Epithelial cell of prostate (primary cell): ENCODE data around the gene COQ2.
"Not testable (repeated sequence)": the region's sequence is repeated elsewhere in the genome, so short reads cannot be mapped to it uniquely, and the experiment has no call there.

Source experiments
- DNase-seq: peaks from one replicate; pipeline ENCODE4 v3.0.0-alpha.2; 2011; ENCODE audit warnings: low read depth, low spot score
- H3K27ac ChIP-seq: fragments of 450-650 bp; 2 replicates; pipeline ENCODE4 v1.5.1; 2017; ENCODE audit warnings: mild to moderate bottlenecking

Gene COQ2, protein sequence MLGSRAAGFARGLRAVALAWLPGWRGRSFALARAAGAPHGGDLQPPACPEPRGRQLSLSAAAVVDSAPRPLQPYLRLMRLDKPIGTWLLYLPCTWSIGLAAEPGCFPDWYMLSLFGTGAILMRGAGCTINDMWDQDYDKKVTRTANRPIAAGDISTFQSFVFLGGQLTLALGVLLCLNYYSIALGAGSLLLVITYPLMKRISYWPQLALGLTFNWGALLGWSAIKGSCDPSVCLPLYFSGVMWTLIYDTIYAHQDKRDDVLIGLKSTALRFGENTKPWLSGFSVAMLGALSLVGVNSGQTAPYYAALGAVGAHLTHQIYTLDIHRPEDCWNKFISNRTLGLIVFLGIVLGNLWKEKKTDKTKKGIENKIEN

DNA sequence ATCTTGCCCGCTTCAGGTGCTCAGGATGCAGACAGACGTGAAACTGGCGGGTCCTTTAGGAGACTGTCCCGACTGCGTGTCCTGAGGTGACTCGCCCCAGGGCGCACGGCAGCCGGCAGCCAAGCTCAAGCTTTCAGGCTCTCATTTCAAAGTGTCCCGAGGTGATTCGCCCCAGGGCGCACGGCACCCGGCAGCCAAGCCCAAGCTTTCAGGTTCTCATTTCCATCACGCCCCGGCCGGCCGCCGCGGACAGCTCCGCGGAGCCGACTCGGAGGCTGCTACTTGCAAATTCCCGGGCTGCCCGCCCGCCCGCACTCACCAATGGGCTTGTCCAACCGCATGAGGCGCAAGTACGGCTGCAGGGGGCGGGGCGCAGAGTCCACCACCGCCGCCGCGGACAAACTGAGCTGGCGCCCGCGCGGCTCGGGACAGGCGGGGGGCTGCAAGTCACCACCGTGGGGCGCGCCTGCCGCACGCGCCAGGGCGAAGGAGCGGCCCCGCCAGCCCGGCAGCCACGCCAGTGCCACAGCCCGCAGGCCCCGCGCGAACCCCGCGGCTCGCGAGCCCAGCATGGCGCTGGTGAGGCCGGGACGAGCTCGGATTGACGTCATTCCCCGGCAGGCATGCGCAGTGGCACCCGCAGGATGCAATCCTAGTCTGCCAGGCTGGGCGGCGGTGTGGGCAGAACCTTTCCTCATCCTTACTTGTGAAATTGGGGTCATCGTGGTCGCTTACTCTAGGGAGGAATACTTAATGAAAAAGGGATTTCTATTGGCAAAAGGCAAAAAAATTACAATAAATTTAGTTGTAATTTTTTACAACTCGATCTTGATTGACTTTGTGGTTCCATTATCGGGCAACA, at the start of gene COQ2:
Gene COQ2 (minus strand): TSS at position 606 of the 862 bp plus-strand sequence. CDS start 34 bp downstream, at position 572.
- peak within 1 kb of the TSS; percentile 80 for H3K27ac ChIP-seq
- peak; percentile 66 for DNase-seq

DNA sequence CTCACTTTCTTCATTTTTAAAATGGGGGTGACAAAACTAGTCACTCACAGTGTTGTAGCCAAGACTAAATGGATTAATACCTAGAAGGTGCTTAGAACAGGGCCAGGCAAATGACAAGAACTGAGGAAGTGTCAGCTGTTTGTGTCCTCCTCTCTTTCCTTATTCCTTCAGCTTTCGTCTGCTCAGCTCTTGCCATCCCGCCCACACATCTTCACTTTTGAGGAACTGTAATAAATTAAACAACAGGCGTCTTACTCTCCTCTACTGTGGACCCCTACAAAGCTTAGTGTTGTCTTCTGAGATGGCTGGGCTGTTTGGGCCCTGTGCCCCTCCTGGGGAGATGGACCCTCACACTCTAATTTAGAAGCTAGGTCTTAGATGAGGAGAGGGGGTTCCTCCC, 47.4 kb upstream of the COQ2 start:
- no peak overlapping the region for H3K27ac ChIP-seq
- DNase-seq, result no peak

DNA sequence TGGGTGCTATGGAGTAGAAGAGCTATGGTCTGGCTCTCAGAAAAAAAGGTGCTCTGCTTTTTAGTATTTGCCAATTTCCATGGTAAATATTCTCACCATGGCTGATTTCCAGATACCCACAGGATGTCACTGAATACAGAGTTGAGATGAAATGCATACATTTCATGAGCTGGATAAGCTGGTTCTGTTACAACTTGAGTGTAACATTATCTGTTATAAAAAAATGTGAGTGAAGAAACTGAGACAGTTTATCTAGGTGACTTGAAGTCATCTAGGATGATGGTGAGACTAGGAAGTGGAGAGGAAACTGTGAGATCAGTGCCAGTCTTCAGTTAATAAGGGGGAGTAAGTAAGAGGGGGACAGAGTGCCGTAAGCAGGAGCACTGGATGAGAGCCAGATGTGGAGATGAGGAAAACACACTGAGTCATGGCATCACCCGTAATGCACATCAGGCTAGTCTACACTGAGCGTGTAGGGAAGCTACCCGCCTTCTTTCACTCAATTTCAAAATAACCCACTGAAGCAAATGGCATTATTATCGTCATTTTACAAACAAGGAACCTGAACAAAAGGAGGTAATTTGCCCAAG, 45.0 kb upstream of the COQ2 start:
- H3K27ac ChIP-seq, result peak overlapping the region; percentile 48
- peak; percentile 6 for DNase-seq

DNA sequence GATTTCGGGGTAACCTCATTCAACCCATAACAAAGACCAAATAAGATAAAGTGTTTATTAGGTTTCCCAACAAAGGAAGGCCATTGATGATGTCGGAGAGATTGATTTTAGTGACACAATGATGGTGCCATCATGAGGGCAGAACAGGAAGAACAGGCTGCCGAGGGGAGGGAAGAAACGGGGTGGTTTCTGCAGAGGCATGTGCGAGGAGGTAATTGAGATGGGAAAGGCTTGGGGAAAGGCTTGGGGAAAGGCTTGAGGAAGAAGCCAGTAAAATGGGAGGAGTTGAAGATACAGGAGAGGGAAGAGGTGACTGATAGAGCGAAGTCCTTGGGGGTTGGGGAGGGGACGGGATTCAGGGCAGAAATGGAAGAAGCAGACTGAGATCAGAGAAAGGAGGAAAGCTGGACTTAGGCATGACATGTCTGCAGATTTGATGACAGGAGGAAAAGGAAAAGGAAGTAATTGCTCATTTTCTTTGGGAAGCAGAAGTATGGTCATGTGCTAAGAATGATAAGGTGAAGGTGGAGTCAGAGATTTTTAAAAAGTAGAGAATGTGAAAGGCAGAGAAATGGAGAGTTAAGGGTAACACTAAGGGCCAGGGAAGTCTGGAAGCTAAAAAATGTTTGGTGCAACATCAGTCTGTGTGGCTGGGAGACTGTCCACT, 44.1 kb upstream of the COQ2 start:
- H3K27ac ChIP-seq, result peak overlapping the region; percentile 48
- no peak for DNase-seq

DNA sequence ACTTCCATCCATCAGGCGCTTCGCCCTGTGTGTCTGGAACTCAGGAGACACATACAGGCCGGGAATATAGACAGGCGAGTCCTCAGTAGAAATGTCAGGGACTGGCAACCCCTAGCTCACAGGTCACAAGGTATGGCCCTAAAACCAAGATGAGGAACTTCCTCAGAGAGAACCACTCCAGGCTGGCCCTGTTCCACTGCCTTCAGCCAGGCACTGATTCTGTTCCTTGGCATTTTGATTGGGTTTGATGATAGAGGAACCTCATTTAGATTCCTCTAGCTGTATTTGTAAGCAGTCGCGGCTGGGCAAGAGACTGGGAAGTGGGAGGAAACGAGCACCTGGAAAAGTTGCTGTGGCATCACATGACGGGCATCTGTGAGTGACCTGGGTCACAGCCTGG, 41.9 kb upstream of the COQ2 start:
- DNase-seq, result no peak
- no peak overlapping the region for H3K27ac ChIP-seq

DNA sequence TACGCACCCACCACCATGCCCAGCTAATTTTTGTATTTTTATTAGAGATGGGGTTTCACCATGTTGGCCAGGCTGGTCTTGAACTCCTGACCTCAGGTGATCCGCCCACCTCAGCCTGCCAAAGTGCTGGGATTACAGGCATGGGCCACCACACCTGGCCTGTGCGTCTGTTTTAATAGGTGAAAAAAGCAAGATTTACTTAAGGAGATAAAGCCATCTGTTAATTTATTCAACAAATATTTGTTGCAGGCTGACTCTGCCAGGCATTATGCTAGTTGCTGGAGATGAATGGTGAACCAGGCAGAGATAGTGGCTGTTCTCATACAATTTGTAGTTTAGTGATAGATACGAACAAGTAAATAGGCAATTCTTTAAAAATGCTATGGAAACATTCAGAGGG, 40.7 kb upstream of the COQ2 start:
- DNase-seq, result not testable (repeated sequence)

DNA sequence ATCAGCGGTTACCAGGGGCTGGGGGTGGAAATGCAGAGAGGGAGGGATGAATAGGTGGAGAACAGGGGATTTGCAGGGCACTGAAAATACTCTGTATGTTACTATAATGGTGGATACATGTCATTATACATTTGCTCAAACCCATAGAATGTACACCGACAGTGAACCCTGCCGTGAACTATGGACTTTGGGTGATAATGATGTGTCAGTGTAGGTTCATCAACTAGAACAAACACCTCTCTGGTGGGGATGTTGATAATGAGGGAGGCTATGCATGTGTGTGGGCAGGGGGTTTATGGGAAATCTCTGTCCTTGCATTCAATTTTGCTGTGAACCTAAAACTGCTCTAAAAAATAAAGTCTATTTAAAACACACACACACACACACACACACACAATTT, 38.5 kb upstream of the COQ2 start:
- no peak overlapping the region for H3K27ac ChIP-seq
- DNase-seq, result no peak

More for the DNA sequence above, 40.7 kb upstream of the COQ2 start:
- H3K27ac ChIP-seq, result not testable (repeated sequence)

DNA sequence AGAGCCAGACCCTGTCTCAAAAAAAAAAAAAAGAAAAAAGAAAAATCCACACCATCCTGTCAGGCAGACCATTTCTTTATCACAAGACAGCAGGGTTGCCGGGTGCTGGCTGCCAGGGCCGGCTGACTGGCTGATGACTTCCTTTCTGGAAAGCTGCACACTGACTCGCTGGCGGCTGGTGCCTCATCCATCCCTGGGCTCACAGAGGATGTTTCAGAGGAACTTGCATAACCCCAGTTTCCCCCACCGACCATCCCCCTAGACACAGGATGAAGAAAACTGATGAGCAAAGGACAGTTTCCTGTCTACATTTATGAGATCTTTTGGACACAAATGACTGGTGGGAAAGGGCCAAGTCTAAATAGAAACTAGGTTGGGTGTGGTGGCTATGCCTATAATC, 36.0 kb upstream of the COQ2 start:
- peak overlapping the region; percentile 17 for H3K27ac ChIP-seq
- no peak for DNase-seq

DNA sequence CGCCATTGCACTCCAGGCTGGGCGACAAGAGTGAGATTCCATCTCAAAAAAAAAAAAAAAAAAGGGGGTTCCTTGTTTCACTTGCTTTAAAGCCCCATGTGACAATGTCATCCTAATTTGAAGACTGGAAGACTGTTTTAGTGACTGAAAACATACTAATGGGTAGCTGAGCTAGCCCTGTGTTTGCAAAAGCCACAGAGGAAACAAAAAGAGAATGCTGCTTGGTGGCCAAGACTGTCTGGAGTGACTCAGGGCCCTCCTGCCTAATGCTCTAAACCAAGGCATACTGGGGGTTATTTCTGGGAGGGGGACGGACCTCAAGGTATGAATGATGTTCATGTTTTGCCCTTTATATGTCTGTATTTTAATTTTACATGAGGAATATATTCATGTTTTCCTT, 34.1 kb upstream of the COQ2 start:
- DNase-seq, result no peak
- H3K27ac ChIP-seq, result no peak overlapping the region

DNA sequence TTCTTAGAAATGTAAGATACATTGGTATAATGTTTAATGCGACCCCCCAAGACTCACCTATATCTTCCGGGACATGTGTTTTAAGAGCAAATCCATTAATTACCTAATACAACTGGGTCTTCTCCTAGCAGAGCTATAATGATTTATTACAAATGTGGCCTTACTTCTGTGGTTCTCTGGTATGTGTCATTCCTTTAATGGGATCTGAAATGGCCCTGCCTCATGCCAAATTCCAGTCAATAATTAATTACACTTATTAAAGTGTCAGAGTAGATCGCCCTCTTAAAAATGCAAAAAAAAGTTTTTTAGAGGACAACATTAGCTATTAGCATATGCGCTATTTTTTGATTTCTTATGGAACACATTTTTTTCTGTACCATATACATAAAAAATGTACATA, 33.1 kb upstream of the COQ2 start:
- DNase-seq, result no peak
- peak overlapping the region; percentile 98 for H3K27ac ChIP-seq

DNA sequence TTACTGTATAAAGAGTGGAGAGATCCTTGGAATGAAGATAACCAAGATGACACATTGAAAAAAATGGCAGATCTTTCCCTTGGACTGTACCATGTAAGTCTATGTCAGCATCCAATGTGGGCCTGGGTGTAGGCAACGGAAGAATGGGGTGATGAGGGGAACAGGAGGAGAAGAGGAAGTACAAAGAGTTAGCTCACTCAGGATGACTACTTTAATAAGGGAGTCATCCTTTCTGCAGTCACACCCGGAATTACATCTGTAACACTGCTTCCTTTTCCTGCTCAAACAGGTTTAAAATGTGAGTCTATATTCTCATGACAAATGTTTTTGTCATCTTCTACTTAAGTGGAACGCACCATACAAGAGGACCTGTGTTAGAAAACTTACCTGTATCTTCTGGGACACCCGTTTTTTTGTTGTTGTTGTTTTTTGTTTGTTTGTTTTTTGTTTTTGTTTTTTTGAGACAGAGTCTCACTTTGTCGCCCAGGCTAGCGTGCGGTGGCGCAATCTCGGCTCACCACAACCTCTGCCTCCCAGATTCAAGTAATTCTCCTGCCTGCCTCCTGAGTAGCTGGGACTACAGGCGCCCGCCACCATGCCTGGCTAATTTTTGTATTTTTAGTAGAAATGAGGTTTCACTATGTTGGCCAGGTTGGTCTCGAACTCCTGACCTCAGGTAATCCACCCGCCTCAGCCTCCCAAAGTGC, 32.0 kb upstream of the COQ2 start:
- peak overlapping the region; percentile 98 for H3K27ac ChIP-seq
- peak; percentile 80 for DNase-seq

DNA sequence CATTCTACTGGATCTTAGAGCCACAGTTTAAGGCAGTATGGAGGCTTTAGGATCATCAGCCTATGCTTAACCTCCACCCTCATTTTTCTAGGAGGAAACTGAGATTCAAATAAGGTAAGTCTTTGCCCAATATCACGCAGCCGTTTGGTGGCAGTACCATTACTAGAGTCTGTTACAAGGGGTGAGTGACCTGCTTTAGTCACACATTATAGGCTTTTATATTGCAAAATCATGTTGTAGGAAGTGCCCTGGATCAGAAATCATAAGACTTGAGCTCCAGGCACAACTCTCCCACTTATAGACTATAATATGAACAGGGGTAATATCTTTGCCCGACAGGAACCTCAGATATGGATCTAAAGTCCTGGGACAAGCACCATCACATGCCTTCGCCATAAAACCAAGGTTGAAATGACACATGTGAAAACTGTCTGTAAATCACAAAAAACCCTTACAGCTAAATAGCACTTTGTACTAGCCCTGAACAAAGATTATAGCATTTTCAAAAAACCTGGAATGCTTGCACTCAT, 30.8 kb upstream of the COQ2 start:
- DNase-seq, result no peak
- peak overlapping the region; percentile 98 for H3K27ac ChIP-seq

DNA sequence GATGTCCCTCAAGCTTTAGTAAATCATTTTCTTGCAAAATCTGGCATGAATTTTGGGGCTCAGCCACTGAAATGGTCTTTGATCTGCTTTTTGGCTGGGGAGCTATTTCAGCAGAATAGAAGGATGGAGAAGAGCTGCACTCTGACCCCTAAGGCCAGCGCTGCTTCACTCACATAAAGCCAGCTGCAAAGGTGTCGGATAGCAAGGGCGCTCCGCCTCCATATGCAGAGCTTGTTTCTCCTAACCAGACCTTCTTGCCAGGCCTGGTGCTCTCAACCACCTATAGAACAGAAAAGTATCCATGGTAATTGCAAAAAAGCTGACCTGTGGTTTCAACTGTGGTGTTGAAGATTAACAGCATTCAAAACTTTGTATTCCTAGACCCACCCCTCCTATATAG, 24.1 kb upstream of the COQ2 start:
- no peak for DNase-seq
- no peak overlapping the region for H3K27ac ChIP-seq

DNA sequence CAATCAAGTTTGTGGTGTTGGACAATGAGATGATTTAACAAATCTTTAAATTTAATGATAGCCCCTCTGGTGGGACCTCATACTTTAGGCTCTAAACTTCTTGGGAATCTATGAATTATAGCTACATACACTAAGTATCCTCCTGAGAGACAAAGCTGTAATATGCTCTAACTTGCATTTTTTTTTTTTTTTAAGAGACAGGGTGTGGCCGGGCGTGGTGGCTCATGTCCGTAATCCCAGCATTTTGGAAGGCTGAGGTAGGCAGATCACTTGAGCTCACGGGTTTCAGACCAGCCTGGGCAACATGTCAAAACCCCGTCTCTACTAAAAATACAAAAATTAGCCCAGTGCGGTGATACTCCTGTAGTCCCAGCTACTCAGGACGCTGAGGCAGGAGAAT, 23.3 kb upstream of the COQ2 start:
- DNase-seq, result no peak
- no peak overlapping the region for H3K27ac ChIP-seq

DNA sequence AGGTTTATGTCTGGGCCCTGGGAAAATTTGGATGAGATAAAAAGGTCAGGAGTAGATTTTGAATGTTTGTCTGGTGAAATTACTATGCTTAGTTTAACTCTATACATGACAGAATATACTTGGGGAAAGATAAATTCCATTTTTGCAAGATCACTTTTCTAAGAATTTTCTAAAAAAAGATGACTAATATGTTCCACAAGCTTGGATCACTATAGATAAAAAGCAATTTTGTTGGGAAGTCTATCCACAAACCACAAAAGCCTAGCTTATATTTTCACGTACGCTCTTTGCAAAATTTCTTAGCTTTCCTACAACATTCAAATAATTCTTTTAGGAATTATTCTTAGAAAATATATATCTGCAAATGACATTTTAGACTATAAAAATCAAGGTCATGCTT, 20.6 kb upstream of the COQ2 start:
- H3K27ac ChIP-seq, result no peak overlapping the region

DNA sequence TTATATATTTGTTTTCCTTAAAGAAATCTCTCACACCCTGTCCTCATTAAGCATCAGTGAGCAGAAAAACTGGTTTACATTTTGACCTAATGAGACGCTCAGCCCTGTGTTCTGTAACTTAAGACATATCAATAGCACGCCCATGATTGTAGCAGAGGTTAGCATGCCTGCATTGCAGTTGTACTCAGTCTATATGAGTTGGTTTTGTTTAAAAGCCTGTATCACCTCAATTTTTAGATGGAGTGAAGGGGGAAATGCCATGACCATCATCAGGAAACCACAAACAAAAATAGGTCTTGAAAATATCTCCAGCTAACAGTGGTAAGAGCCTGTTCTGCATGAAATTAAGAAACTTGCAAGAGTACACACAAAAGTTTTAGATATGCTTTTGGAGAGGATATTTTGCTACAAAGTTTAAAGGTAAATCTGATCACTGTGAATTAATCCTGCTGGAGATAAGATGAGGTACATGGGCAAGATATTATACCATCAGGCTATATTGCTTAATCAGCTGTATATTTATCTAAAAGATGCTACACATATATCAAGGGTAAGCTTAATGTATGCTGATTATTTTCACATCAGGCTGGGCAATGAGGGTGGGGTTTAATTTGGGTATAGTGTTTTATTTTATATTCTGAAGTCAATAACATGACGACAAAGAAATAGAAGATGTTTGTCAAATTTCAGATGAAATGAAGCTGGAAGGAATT, 13.1 kb upstream of the COQ2 start:
- H3K27ac ChIP-seq, result no peak overlapping the region
- DNase-seq, result no peak

More for the DNA sequence above, 20.6 kb upstream of the COQ2 start:
- no peak for DNase-seq

DNA sequence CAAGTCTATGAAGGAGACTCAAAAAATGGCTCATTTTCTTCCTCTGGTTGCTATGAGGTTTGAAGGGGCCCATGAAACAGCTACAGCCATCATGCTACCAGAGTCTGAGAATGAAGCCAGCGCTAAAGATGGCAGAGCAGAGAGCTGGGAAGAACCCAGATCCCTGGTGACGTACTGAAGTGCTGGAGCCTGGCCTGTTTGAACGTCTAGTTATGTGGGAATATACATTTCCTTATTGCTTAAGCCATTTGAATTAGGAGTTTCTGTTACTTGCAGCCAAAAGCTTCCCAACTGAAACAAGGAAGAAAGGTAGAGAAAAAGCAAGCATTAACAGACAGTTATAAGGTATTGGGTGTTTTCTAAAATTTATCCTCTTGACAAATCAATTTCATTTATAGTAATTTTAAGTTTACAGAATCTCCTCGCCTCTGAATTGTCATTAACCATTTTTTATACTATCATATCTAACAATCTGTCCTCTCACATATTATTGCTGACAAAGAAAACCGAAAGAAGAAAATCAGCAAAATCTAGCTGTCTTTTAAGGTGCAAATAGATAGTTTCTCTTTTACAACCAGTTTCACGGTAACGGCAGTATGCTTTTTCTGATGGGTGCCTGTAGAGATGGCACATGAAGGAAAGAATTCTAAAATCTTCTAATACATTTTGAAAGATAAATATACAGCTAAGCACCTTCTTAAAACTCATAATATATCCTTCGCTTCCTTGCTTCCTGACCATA, 8.9 kb upstream of the COQ2 start:
- no peak overlapping the region for H3K27ac ChIP-seq
- DNase-seq, result no peak

DNA sequence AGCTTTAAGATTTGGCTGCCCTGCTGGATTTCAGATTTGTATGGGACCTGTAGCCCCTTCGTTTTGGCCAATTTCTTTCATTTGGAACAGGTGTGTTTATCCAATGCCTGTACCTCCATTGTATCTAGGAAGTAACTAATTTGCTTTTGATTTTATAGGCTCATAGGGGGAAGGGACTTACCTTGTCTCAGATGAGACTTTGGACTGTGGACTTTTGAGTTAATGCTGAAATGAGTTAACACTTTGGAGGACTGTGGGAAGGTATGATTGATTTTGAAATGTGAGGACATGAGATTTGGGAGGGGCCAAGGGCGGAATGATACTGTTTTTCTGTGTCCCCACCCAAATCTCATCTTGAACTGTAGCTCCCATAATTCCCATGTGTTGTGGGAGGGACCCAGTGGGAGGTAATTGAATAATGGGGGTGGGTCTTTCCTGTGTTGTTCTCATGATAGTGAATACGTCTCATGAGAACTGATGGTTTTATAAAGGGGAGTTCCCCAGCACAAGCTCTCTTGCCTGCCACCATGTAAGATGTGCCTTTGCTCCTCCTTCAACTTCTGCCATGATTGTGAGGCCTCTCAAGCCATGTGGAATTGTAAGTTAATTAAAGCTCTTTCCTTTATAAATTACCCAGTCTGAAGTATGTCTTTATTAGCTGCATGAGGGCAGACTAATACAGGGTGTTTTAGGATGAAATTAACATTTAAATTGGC, 5.6 kb upstream of the COQ2 start:
- not testable (repeated sequence) for H3K27ac ChIP-seq, DNase-seq
